GM12878 (cell line): Measurements from ENCODE around the gene BBC3. TPM values are rescaled to one million over a fixed set of nuclear protein-coding genes. Genes with fewer than 3 reads are reported as not detected.

Experiments
- ATAC-seq: fragments of 200-7000 bp; cut with Tn5 transposase; 3 replicates; pipeline ENCODE4 v1.9.1; 2020; ENCODE audit warnings: mild to moderate bottlenecking, moderate library complexity
- BruUV-seq: library from RNA; stranded (reverse); fragments of 400-500 nt; replicated peaks from 2 replicates; lab custom pipeline; 2021; lab: Mats Ljungman, UMichigan
- CTCF ChIA-PET: fragments of 300-600 bp; sonication (Branson Sonifier 250); formaldehyde crosslinking; extraction: SDS; loops from one replicate; lab custom pipeline; 2021; ENCODE audit warnings: inconsistent platforms; lab: Yijun Ruan, JAX
- POLR2A ChIA-PET: fragments of 350-600 bp; formaldehyde crosslinking; extraction: SDS; loops from one replicate; lab custom pipeline; 2021; ENCODE audit warnings: inconsistent platforms; lab: Charles Lee
- RAD21 ChIA-PET: fragments of 300-600 bp; sonication (Branson Sonifier 250); formaldehyde crosslinking; loops from one replicate; lab custom pipeline; 2023; ENCODE audit warnings: antibody characterized with exemption; ENCODE audit not compliant: unreplicated experiment; lab: Charles Lee
- SMC1A ChIA-PET: fragments of 300-600 bp; sonication (Branson Sonifier 250); formaldehyde crosslinking; loops from one replicate; lab custom pipeline; 2023; ENCODE audit not compliant: unreplicated experiment, uncharacterized antibody; lab: Charles Lee
- DNase-seq: peaks from one replicate; pipeline ENCODE4 v3.0.0-alpha.2; 2011; ENCODE audit warnings: low read depth, low spot score
- FAIRE-seq: peaks from 3 replicates; lab custom pipeline; 2011; peaks lifted over from hg19 to GRCh38; lab: Jason Lieb, UNC
- H2AFZ ChIP-seq: 2 replicates; pipeline ENCODE4 v1.6.0; 2011; ENCODE audit warnings: low read depth, low read length, control low read depth; ENCODE audit not compliant: control insufficient read depth
- H3K27ac ChIP-seq: 2 replicates; pipeline ENCODE4 v1.5.1; 2011; ENCODE audit warnings: control low read depth; ENCODE audit not compliant: control insufficient read depth, insufficient read depth
- H3K27me3 ChIP-seq, 2 experiments: replicated peaks in 1 of 2; 2 replicates each; pipeline versions ENCODE4 v1.6.0 to v1.6.1; 2011; ENCODE audit warnings: low read length in 1 of 2; ENCODE audit not compliant: control insufficient read depth in 2 of 2, insufficient read depth in 2 of 2
- H3K36me3 ChIP-seq, 2 experiments: 2 replicates each; pipeline ENCODE4 v1.5.1; 2011; ENCODE audit warnings: low read length in 1 of 2; ENCODE audit not compliant: control insufficient read depth in 2 of 2, insufficient read depth in 2 of 2
- H3K4me1 ChIP-seq: 2 replicates; pipeline ENCODE4 v1.6.1; 2011; ENCODE audit warnings: mild to moderate bottlenecking, low read length, moderate library complexity, mixed read lengths; ENCODE audit not compliant: control insufficient read depth, insufficient read depth
- H3K4me2 ChIP-seq: 2 replicates; pipeline ENCODE4 v1.6.0; 2011; ENCODE audit warnings: control low read depth; ENCODE audit not compliant: control insufficient read depth, insufficient read depth
- H3K4me3 ChIP-seq: fragments of 200-600 bp; sonication (generic); 2 replicates; pipeline ENCODE4 v1.5.1; 2016
- H3K79me2 ChIP-seq: 2 replicates; pipeline ENCODE4 v1.6.0; 2011; ENCODE audit warnings: low read length; ENCODE audit not compliant: control insufficient read depth, insufficient read depth
- H3K9ac ChIP-seq: 2 replicates; pipeline ENCODE4 v1.8.0; 2011; ENCODE audit warnings: low read length, control low read depth, mixed read lengths; ENCODE audit not compliant: control insufficient read depth, insufficient read depth
- H3K9me3 ChIP-seq: replicated peaks from 3 replicates; pipeline ENCODE4 v1.5.1; 2011; ENCODE audit warnings: mild to moderate bottlenecking, low read length; ENCODE audit not compliant: control insufficient read depth, insufficient read depth
- H4K20me1 ChIP-seq: 2 replicates; pipeline ENCODE4 v1.6.0; 2011; ENCODE audit not compliant: control insufficient read depth, insufficient read depth
- BCL11A ChIP-seq: IDR thresholded peaks from 2 replicates; pipeline ENCODE4 v1.6.1; 2011; ENCODE audit warnings: low read depth, low read length
- EZH2 ChIP-seq: IDR thresholded peaks from 2 replicates; pipeline ENCODE4 v1.6.1; 2012; ENCODE audit warnings: low read depth, mild to moderate bottlenecking, control low read depth, inconsistent platforms, low read length, borderline replicate concordance; ENCODE audit not compliant: control insufficient read depth
- MEF2A ChIP-seq: IDR thresholded peaks from 2 replicates; pipeline ENCODE4 v1.6.1; 2011; ENCODE audit warnings: low read depth, mild to moderate bottlenecking, low read length, moderate library complexity; ENCODE audit not compliant: insufficient read depth
- MXI1 ChIP-seq: fragments of 150-350 bp; IDR thresholded peaks from 2 replicates; pipeline ENCODE4 v1.6.1; 2011; ENCODE audit warnings: low read depth, mild to moderate bottlenecking, inconsistent platforms, low read length, improper control_type of control experiment
- NBN ChIP-seq: fragments of 450-650 bp; IDR thresholded peaks from 2 replicates; pipeline ENCODE4 v1.6.1; 2016
- NFYB ChIP-seq: IDR thresholded peaks from 2 replicates; pipeline ENCODE4 v1.6.1; 2011; ENCODE audit warnings: low read depth, mild to moderate bottlenecking, low read length, improper control_type of control experiment, moderate library complexity; ENCODE audit not compliant: insufficient read depth
- POLR2A ChIP-seq: IDR thresholded peaks from 2 replicates; pipeline ENCODE4 v1.6.1; 2011; ENCODE audit warnings: low read depth, mild to moderate bottlenecking, low read length
- POU2F2 ChIP-seq: IDR thresholded peaks from 3 replicates; pipeline ENCODE4 v1.6.1; 2011; ENCODE audit warnings: low read depth, mild to moderate bottlenecking, low read length, borderline replicate concordance
- RAD51 ChIP-seq: fragments of 450-650 bp; IDR thresholded peaks from 2 replicates; pipeline ENCODE4 v1.6.1; 2016; ENCODE audit warnings: moderate library complexity, mild to moderate bottlenecking, inconsistent platforms
- RELA ChIP-seq: fragments of 450-650 bp; IDR thresholded peaks from 2 replicates; pipeline ENCODE4 v1.8.0; 2014; ENCODE audit warnings: borderline replicate concordance; ENCODE audit not compliant: partially characterized antibody
- SMAD5 ChIP-seq: IDR thresholded peaks from 2 replicates; pipeline ENCODE4 v1.6.1; 2016; ENCODE audit warnings: antibody characterized with exemption, low read depth
- SMC3 ChIP-seq: IDR thresholded peaks from 2 replicates; pipeline ENCODE4 v1.6.1; 2011; ENCODE audit warnings: low read length, improper control_type of control experiment, borderline replicate concordance
- YY1 ChIP-seq: IDR thresholded peaks from 2 replicates; pipeline ENCODE4 v1.6.1; 2011; ENCODE audit warnings: low read depth, mild to moderate bottlenecking, low read length
- ZZZ3 ChIP-seq: IDR thresholded peaks from 2 replicates; pipeline ENCODE4 v1.6.1; 2011; ENCODE audit warnings: low read depth; ENCODE audit not compliant: control insufficient read depth, insufficient read length
- WGBS: methylation state at CpG from one replicate; pipeline ENCODE4 v1.1.6; 2016; ENCODE audit warnings: low lambda C conversion rate; ENCODE audit not compliant: insufficient replicate concordance, insufficient coverage; ENCODE audit errors: missing lambda C conversion rate; 5-methylcytosine and 5-hydroxymethylcytosine counted together
- in situ Hi-C: fragments of 300-500 bp; cut with MboI; formaldehyde crosslinking; loops from 9 replicates; pipeline ENCODE4 v1.14.3; 2018; ENCODE audit warnings: mixed read lengths
- intact Hi-C: fragments of 100-400 bp; cut with micrococcal nuclease; formaldehyde crosslinking; loops from one replicate; pipeline ENCODE4 v1.14.2; 2022; ENCODE audit not compliant: unreplicated experiment
- polyA plus RNA-seq, 11 experiments: library from polyadenylated mRNA; depleted of rRNA in 4 of 11; unstranded in 6 of 11; stranded (reverse) in 5 of 11; fragments of >200 nt; fragmentation: Nextera tagmentation in 4 of 11; fragmentation: Illumina TruSeq in 1 of 11; extraction: Ambion mirVana in 4 of 11; extraction: Trizol in 1 of 11; gene quantifications; 1 replicate in 1 of 11; 2 replicates in 10 of 11; pipeline versions ENCODE4 v1.2.1 to v1.2.3, GENCODE V29; 2011 to 2016; ENCODE audit warnings: inconsistent platforms in 2 of 11, missing spikeins in 2 of 11, low read depth in 1 of 11
- total RNA-seq, 4 experiments: library from RNA; depleted of rRNA in 3 of 4; stranded (reverse); fragments of >200 nt in 3 of 4; fragmentation: Illumina TruSeq in 1 of 4; extraction: Trizol in 1 of 4; gene quantifications; 2 replicates each; pipeline versions ENCODE4 v1.2.1 to v1.2.3, GENCODE V29; 2013 to 2021
- TF ChIP-seq, protein P1 (sequence below): IDR thresholded peaks from 2 replicates; pipeline ENCODE4 v1.6.1; 2012; ENCODE audit warnings: low read length, inconsistent platforms
- TF ChIP-seq, protein P2 (sequence below): fragments of 450-650 bp; IDR thresholded peaks from 2 replicates; pipeline ENCODE4 v1.6.1; 2016; ENCODE audit warnings: mild to moderate bottlenecking
- TF ChIP-seq, protein P3 (sequence below), 3 experiments: IDR thresholded peaks in 2 of 3; conservative IDR thresholded peaks in 1 of 3; 2 replicates each; pipeline ENCODE4 v1.5.1; 2011; ENCODE audit warnings: low read depth in 3 of 3, low read length in 3 of 3, mild to moderate bottlenecking in 3 of 3, control low read depth in 2 of 3, moderate library complexity in 2 of 3, inconsistent platforms in 1 of 3, mixed read lengths in 1 of 3; ENCODE audit not compliant: control insufficient read depth in 2 of 3, insufficient read depth in 1 of 3; ENCODE audit errors: extremely low read depth in 1 of 3

BBC3 gene
- total and polyA plus RNA-seq, 10 of the 15 experiments (the other 5 are each of a cell fraction or from before 2014, with no cell fraction given), result 0.10 to 17.9 (median 7.5) TPM

- TF ChIP-seq, protein P1, sequence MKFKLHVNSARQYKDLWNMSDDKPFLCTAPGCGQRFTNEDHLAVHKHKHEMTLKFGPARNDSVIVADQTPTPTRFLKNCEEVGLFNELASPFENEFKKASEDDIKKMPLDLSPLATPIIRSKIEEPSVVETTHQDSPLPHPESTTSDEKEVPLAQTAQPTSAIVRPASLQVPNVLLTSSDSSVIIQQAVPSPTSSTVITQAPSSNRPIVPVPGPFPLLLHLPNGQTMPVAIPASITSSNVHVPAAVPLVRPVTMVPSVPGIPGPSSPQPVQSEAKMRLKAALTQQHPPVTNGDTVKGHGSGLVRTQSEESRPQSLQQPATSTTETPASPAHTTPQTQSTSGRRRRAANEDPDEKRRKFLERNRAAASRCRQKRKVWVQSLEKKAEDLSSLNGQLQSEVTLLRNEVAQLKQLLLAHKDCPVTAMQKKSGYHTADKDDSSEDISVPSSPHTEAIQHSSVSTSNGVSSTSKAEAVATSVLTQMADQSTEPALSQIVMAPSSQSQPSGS, result no peak
- no peak for TF ChIP-seq BCL11A
- no peak for TF ChIP-seq EZH2
- TF ChIP-seq NFYB, result no peak
- TF ChIP-seq, protein P2, sequence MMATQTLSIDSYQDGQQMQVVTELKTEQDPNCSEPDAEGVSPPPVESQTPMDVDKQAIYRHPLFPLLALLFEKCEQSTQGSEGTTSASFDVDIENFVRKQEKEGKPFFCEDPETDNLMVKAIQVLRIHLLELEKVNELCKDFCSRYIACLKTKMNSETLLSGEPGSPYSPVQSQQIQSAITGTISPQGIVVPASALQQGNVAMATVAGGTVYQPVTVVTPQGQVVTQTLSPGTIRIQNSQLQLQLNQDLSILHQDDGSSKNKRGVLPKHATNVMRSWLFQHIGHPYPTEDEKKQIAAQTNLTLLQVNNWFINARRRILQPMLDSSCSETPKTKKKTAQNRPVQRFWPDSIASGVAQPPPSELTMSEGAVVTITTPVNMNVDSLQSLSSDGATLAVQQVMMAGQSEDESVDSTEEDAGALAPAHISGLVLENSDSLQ, result no peak
Measured at GRCh38 chr19:47215581-47215980, 15.4 kb downstream of the BBC3 start (continued).

DNA sequence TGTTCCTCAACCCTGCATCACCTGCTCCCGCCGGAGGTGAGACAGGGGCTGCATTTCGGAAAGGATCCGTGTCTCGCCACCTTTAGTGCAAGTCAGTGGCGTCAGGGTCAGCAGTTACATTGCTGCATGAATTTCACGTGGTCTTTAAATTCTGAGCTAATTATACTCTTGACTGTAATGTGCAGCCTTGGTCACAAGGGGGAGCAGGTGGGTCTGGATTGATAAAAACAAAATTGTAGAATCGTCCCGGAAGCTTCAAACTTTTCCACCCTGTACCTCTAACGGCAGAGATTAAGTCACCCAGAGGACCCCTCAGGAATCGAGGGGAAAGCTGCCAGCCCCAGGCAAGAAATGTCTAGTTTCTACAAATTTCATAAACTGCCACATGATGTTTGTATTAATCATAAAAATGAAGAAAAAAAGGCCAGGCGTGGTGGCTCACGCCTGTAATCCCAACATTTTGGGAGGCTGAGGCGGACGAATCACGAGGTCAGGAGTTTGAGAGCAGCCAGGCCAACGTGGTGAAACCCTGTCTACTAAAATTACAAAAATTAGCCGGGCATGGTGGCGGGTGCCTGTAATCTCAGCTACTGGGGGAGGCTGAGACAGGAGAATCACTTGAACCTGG is 20.2 kb downstream of the BBC3 start:
- DNase-seq (no peak), FAIRE-seq (peak; percentile 97), ATAC-seq (peak; percentile 82)
- peaks cover 16 to 19% of the 10 kb centered on the region in 2 experiments; a peak in 3 of 4 replicates for H3K36me3 ChIP-seq
- no TSS peak for BruUV-seq
- in situ Hi-C loops (loop anchor here (5.0 kb wide), 1 partner anchor 36 kb away; no protein-coding TSS in a partner anchor), intact Hi-C loops (loop anchor here (1.0 kb wide), 1 partner anchor 33 kb away; no protein-coding TSS in a partner anchor)
- no peak overlapping the region for H3K9ac ChIP-seq
- ChIA-PET CTCF (interaction anchor here (0.7 to 12.2 kb wide), 42 partner anchors 9 to 297 kb away, joined by 3 to 473 read pairs (median 5); partner anchors contain the start of genes CCDC9, DHX34, SAE1 and ZC3H4), POLR2A (interaction anchor here (0.6 to 4.3 kb wide), 15 partner anchors 9 to 1700 kb away, joined by 3 to 66 read pairs (median 4); partner anchors contain the start of genes CCDC9 and ZC3H4), RAD21 (interaction anchor here (0.5 to 7.1 kb wide), 24 partner anchors 10 to 180 kb away, joined by 3 to 255 read pairs (median 6); partner anchors contain the start of genes CCDC9, INAFM1 and ZC3H4), SMC1A (interaction anchor here (0.5 to 7.4 kb wide), 27 partner anchors 9 to 302 kb away, joined by 3 to 211 read pairs (median 4); partner anchors contain the start of genes CCDC9, SAE1 and ZC3H4)
- H3K4me3 ChIP-seq, result no peak overlapping the region
- WGBS, result 26% methylated on average over 19 of the region's 19 CpGs
- H3K27me3 ChIP-seq, result no peaks in the 10 kb centered on the region
- H4K20me1 ChIP-seq, result no peaks in the 10 kb centered on the region
- H3K79me2 ChIP-seq, result no peaks in the 10 kb centered on the region
- H3K4me1 ChIP-seq, result 0 out of 2 replicates have a peak, but pooled peaks cover 2% of the 10 kb centered on the region
- H2AFZ ChIP-seq, result peak overlapping the region; percentile 1; the same call in 1 of the 2 replicates
- H3K4me2 ChIP-seq, result no peak overlapping the region
- no peak overlapping the region for H3K27ac ChIP-seq
- no peaks in the 10 kb centered on the region for H3K9me3 ChIP-seq
- TF ChIP-seq SMAD5 (no peak), MXI1 (0 out of 2 replicates have a peak, but pooled peaks have one; percentile 65), MEF2A (0 out of 2 replicates have a peak, but pooled peaks have one; percentile 52), POU2F2 (0 out of 3 replicates have a peak, but pooled peaks have one; percentile 47), YY1 (0 out of 2 replicates have a peak, but pooled peaks have one; percentile 39), SMC3 (peak; percentile 78), NBN (0 out of 2 replicates have a peak, but pooled peaks have one; percentile 35), ZZZ3 (no peak), RELA (no peak), POLR2A (0 out of 2 replicates have a peak, but pooled peaks have one; percentile 29), RAD51 (peak; percentile 41)
- TF ChIP-seq, protein P3, sequence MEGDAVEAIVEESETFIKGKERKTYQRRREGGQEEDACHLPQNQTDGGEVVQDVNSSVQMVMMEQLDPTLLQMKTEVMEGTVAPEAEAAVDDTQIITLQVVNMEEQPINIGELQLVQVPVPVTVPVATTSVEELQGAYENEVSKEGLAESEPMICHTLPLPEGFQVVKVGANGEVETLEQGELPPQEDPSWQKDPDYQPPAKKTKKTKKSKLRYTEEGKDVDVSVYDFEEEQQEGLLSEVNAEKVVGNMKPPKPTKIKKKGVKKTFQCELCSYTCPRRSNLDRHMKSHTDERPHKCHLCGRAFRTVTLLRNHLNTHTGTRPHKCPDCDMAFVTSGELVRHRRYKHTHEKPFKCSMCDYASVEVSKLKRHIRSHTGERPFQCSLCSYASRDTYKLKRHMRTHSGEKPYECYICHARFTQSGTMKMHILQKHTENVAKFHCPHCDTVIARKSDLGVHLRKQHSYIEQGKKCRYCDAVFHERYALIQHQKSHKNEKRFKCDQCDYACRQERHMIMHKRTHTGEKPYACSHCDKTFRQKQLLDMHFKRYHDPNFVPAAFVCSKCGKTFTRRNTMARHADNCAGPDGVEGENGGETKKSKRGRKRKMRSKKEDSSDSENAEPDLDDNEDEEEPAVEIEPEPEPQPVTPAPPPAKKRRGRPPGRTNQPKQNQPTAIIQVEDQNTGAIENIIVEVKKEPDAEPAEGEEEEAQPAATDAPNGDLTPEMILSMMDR (IDR thresholded peaks at IDR 0.05 in 2 of 3, conservative IDR thresholded peaks at IDR 0.05 in 1 of 3; ENCODE audit: control insufficient read depth in 2 of 3, extremely low read depth in 1 of 3, insufficient read depth in 1 of 3, low read depth in 3 of 3, low read length in 3 of 3), result peak; percentile 74 to 90 (median 82); a peak in 5 of 6 replicates
